Measurements from ENCODE around the gene EML2.

EML2 gene

GRCh38 chr19:45587873-45588272 lies 51.3 kb downstream of the EML2 start:
- DNase-seq (ENCODE audit: low spot score): no peak

DNA sequence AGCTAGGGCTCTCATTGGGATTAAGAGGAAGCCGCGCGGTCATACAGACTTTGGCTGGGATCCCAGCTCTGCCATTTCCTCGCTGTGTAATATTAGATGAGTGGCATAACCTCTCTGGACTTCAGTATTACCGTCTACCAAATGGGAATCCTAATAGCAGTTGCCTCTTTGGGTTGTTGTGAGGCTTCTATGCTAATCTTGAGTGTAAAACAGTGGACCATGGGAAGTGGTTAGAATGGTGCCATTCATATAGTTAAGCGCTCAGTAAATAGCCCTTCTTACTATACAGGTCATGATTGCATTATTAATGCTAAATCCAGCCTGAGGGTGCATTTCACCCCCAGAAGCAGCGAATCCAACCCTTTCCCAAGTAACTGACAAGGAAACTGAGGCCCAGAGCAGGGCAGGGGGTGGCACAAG lies 54.0 kb downstream of the EML2 start:
- DNase-seq (ENCODE audit: low spot score): no peak

DNA sequence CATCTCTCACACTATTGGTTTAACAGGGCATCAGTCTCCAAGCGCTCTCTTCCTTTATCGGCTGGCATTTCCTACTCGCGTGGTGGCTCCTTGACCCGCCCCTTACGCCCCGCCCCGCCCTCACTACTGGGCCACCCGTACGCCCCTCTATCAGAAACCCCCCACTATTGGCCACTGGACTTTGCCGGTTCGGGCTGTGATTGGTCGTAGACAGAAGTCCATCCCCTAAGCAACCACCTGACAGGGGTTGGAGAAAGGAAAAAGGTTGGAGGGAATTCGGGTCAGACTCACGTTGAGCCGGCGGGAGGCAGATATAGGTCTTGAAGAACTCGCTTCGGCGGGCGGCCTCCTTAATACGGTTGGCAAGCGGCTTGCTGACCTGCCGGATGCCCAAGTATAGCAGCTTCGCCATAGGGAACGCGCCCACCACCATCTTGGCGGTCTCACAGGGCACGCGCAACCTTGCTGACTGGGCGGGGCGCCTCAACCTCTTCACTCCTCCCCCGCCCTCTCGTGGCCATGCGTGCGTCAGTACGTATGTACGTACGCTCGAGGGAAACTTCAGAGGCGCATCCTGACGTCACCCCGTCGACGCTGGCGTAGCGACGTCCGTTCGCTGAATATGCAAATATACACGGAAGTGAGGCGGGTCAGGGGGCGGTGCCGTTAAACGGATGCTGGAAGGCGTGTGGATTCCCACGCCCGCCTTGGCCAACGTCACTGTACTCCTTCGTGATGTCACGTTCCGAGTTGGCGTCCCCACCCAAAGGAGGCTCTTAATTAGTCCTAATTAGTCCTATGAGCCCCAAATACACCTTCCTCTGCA lies 54.7 kb downstream of the EML2 start, which contains the start of gene OPA3:
TSS of gene OPA3 (minus strand) at position 471 of the 826 bp plus-strand sequence. CDS start at position 433, 38 bp downstream.
- peak; percentile 99 for DNase-seq (ENCODE audit: low spot score)

DNA sequence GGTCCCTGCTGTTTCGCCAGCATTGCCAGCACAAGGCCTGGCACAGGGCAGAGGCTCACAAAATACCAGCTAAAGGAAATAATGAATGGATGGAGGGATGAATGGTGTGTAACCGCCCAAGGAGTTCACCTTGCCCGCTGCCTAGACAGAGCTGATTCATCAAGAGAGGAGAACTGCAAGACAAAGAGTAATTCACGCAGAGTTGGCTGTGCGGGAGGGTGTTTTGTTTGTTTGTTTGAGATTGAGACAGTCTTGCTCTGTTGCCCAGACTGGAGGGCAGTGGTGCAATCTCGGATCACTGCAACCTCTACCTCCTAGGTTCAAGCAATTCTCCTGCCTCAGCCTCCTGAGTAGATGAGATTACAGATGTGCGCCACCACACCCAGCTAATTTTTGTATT lies 57.6 kb downstream of the EML2 start:
- no peak for DNase-seq (ENCODE audit: low spot score)

GRCh38 chr19:45578861-45579260 lies 60.3 kb downstream of the EML2 start:
- DNase-seq (ENCODE audit: low spot score): peak; percentile 39

DNA sequence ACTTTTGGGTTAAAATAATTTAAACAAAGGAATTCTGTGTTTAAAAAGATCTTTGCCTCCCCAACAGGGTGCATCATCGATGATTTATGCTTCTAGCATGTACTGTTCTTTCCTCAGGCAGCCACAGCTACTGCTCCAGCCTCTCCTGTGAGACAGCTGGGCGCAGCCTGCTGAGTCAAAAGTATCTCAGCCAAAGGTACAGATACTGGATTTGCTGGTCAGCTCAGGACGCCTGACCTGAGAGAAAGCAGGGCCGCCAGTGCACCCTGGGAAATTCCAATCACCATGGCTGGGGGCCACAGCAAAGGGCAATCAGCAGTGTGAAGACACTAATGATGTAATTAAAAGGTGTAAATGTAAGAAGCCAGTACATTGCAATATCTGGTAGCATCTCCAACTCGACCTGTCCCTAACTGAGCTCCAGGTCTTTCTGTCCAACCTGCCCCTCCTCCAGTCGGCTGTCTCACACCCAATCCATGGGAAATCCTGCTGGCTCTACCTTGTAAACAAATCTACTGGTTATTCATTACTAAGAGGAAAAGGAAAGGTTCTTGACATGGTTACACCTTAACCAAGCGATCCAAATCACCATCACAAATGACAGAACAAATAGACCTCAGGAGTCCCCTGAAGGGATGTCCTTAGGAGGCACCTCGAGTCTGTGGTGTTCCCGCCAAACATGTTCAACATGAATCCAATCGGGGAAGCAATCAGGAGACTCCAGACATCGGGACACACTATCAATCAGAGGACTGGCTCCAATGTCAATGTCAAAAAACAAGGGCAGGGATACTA lies 61.9 kb downstream of the EML2 start:
- peak; percentile 89 for DNase-seq (ENCODE audit: low spot score)

- no peak for DNase-seq (ENCODE audit: low spot score)
These were observed 62.5 kb downstream of the EML2 start for GRCh38 chr19:45576682-45577081.

DNA sequence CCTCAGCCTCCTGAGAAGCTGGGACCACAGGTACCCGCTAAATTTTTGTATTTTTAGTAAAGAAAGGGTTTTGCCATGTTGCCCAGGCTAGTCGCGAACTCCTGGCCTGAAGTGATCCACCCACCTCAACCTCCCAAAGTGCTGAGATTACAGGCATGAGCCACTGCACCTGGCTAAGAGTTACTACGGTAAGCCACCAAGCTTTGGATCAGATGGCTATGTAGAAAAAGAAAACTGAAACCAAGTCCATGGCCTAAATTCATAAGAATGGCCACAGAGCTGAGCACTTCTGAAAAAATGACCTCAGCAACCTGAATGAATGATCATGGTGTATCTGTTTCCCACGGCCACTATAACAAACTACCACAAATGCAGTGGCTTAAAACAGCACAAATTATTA lies 64.0 kb downstream of the EML2 start:
- DNase-seq (ENCODE audit: low spot score): no peak

DNA sequence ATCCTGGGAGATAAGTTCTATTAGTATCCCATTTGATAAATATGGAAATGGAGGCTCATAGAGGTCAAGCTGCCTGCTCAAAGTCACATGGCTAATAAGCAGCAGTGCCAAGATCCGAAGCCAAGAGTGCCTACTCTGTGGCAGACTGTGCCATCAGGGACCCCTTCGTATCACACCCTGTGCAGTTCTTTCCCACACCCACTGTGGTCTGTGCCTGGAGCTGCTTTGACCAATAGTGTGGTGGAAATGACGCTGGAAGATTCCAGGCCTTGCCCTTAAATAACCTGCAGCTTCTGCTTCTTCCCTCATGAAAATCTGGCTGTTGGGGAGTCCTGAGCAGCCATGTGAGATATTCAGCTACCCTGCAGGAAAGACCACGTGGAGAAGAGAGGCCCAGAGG lies 64.7 kb downstream of the EML2 start:
- no peak for DNase-seq (ENCODE audit: low spot score)

- no peak for DNase-seq (ENCODE audit: low spot score)
These were observed 67.6 kb downstream of the EML2 start for GRCh38 chr19:45571457-45572220.

GRCh38 chr19:45569619-45570421 lies 69.4 kb downstream of the EML2 start:
- peak; percentile 68 for DNase-seq (ENCODE audit: low spot score)

DNA sequence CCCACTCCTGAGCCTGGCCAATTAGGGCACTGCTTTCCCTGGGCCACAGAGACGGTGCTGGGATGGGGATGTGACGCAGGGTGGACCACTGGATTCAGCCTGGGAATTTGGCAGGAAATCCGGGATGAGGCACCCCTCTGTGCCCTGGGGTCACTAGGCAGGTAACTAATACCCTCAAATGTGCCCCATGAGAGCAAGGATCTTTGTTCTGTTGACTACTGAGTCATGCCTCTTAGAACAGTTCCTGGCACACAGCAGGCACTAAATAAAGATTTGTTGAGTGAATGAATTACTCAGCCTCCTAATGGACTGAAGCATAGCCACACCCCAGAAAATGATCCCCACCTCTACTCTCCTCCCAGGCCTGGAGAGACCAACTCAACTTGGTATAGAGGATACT lies 70.5 kb downstream of the EML2 start:
- peak; percentile 57 for DNase-seq (ENCODE audit: low spot score)

- no peak for DNase-seq (ENCODE audit: low spot score)
These were observed 71.6 kb downstream of the EML2 start for GRCh38 chr19:45567609-45568008.

- no peak for DNase-seq (ENCODE audit: low spot score)
These were observed 74.9 kb downstream of the EML2 start for GRCh38 chr19:45564131-45564780.

- DNase-seq (ENCODE audit: low spot score): no peak
These were observed 78.5 kb downstream of the EML2 start for GRCh38 chr19:45560686-45561085.

DNA sequence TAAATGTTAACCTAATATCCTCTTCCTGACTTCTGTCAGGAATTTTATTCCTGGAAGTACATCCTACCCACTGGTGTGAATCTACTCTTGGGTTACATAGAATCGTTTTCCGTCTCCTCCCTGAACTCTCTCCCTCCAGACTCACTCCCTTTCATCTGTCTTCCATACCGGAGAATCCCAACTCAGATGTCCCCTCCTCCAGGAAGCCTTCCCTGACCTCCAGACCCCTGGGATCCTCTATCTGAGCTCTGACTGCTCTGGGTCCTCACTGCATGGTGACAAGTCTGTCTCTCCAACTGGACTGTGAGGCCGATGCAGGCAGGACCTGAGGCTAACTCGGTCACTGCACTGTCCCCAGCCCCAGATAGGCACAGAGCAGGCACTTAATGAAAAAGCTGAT lies 79.2 kb downstream of the EML2 start:
- no peak for DNase-seq (ENCODE audit: low spot score)

Data from AG08395 (cell line).